HepG2 (cell line): Measurements from ENCODE around the gene TK1. TPM values are rescaled to one million over a fixed set of nuclear protein-coding genes. Genes with fewer than 3 reads are reported as not detected.
A peak's percentile ranks its signal among the peaks of the same experiment; 100 is the strongest.

Experiments used
- AGO2 ChIP-seq: fragments of 200-400 bp; formaldehyde crosslinking; optimal IDR thresholded peaks from 2 replicates; pipeline ENCODE3; 2017; ENCODE audit warnings: mild to moderate bottlenecking, low read depth, low read length, moderate library complexity
- ELF4 ChIP-seq: sonication (generic); formaldehyde crosslinking; IDR thresholded peaks from 2 replicates; pipeline ENCODE4 v1.5.0; 2020; ENCODE audit warnings: missing genetic modification reagents, mild to moderate bottlenecking, moderate library complexity, borderline replicate concordance
- FOXP1 ChIP-seq, 2 experiments: fragments of 450-650 bp in 1 of 2; IDR thresholded peaks; 2 replicates each; pipeline ENCODE4 v1.6.1; 2017 to 2018; ENCODE audit warnings: antibody characterized with exemption in 1 of 2
- GABPB1 ChIP-seq: IDR thresholded peaks from 2 replicates; pipeline ENCODE4 v1.6.1; 2016; ENCODE audit warnings: mild to moderate bottlenecking, missing genetic modification reagents, moderate library complexity, missing compliant biosample characterization
- GFI1 ChIP-seq: sonication (generic); formaldehyde crosslinking; IDR thresholded peaks from 2 replicates; pipeline ENCODE4 v1.5.0; 2020; ENCODE audit warnings: missing genetic modification reagents, mild to moderate bottlenecking, borderline replicate concordance
- JUNB ChIP-seq: sonication (generic); formaldehyde crosslinking; IDR thresholded peaks from 2 replicates; pipeline ENCODE4 v1.8.0; 2022; ENCODE audit warnings: missing genetic modification reagents, mild to moderate bottlenecking, borderline replicate concordance
- NR3C1 ChIP-seq: sonication (generic); formaldehyde crosslinking; IDR thresholded peaks from 2 replicates; pipeline ENCODE4 v1.4.0; 2020; ENCODE audit warnings: missing genetic modification reagents
- SNAPC2 ChIP-seq: sonication (generic); formaldehyde crosslinking; IDR thresholded peaks from 2 replicates; pipeline ENCODE4 v1.8.1; 2022; ENCODE audit warnings: mild to moderate bottlenecking, missing genetic modification reagents
- THAP11 ChIP-seq: IDR thresholded peaks from 2 replicates; pipeline ENCODE4 v1.6.1; 2016; ENCODE audit warnings: missing biosample characterization, missing genetic modification reagents
- ZNF24 ChIP-seq: fragments of 450-650 bp; IDR thresholded peaks from 2 replicates; pipeline ENCODE4 v1.6.1; 2017; ENCODE audit warnings: antibody characterized with exemption, mild to moderate bottlenecking
- ZNF484 ChIP-seq: sonication (generic); formaldehyde crosslinking; IDR thresholded peaks from 2 replicates; pipeline ENCODE4 v1.5.1; 2020; ENCODE audit warnings: mild to moderate bottlenecking, low read depth, missing genetic modification reagents, borderline replicate concordance
- ZNF816 ChIP-seq: sonication (generic); formaldehyde crosslinking; IDR thresholded peaks from 2 replicates; pipeline ENCODE4 v1.8.0; 2022; ENCODE audit warnings: missing genetic modification reagents, mild to moderate bottlenecking, borderline replicate concordance
- polyA plus RNA-seq, 8 experiments: library from polyadenylated mRNA; depleted of rRNA in 3 of 8; stranded (reverse) in 7 of 8; unstranded in 1 of 8; fragments of >200 nt; fragmentation: Illumina TruSeq in 4 of 8; extraction: Trizol in 4 of 8; gene quantifications; 2 replicates each; pipeline versions ENCODE4 v1.2.1 to v1.2.3, GENCODE V29; 2011 to 2016; ENCODE audit warnings: low read depth in 4 of 8, missing spikeins in 1 of 8, mixed read lengths in 1 of 8; ENCODE audit not compliant: insufficient read depth in 1 of 8
- total RNA-seq, 5 experiments: library from RNA; depleted of rRNA; stranded (reverse); fragments of >200 nt; fragmentation: Illumina TruSeq; extraction: Trizol; gene quantifications; 2 replicates each; pipeline ENCODE4 v1.2.3, GENCODE V29; 2016; ENCODE audit warnings: low read depth in 1 of 5
- TF ChIP-seq, protein P1 (sequence below): sonication (generic); formaldehyde crosslinking; IDR thresholded peaks from 2 replicates; pipeline ENCODE4 v1.5.0; 2020; ENCODE audit warnings: mild to moderate bottlenecking, missing genetic modification reagents, borderline replicate concordance
- TF ChIP-seq, protein P2 (sequence below): sonication (generic); formaldehyde crosslinking; IDR thresholded peaks from 2 replicates; pipeline ENCODE4 v1.8.0; 2022; ENCODE audit warnings: missing genetic modification reagents, low read depth, mild to moderate bottlenecking, borderline replicate concordance
- TF ChIP-seq, protein P3 (sequence below), 2 experiments: sonication (generic) in 1 of 2; formaldehyde crosslinking in 1 of 2; IDR thresholded peaks; 2 replicates each; pipeline versions ENCODE4 v1.6.1 to v1.9.0; 2014 to 2022; ENCODE audit warnings: antibody characterized with exemption in 1 of 2, borderline replicate concordance in 1 of 2, inconsistent platforms in 1 of 2, low read depth in 1 of 2, missing genetic modification reagents in 1 of 2

TK1 gene
- total and polyA plus RNA-seq, 2 of the 13 experiments (the other 11 are each of a cell fraction or from before 2014, with no cell fraction given) = 45.0 to 96.0 TPM

DNA sequence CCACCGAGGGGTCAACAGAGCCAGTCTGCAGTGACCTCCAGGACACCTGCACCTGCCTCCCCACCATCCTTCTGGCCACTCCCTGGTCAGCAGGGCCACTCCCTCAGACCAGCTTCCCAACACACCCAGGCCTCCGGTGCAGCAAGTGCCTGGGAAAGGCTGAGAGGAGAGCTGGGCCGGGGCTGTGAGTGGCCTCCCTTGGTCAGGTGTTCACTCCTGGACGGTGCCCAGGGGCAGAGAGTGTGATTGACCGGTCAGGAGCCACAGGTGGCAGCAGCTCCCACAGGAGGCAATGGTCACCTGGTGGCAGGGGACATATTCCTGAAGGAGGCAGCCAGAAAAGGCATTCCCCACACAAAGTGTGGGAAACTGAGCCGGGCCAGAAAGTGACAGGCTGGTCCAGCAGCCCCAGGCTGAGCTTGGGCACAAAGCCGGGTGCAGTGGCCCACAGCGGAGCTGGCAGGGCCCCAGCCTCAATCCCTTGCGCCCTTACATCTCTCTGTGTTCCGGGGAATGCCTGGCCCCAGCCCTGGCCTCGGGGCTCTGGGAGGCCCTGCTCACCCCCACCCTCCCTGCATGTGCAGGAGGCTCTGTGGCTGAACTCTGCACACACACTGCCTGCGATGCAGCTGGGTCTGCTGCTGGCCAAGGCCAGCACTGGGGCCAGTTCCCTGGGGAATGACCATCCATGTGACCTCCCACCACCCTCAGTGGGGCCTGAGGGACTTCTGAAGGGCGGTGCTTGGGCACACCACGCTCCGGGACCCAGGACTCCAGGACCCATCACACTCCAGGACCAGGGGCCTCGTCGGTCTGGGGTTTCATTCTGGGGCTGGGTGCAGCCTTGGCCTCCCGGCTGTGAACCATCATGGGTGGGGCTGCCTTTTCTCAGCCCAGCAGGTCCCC is 41.9 kb downstream of the TK1 start (continued):
- TF ChIP-seq, protein P1, sequence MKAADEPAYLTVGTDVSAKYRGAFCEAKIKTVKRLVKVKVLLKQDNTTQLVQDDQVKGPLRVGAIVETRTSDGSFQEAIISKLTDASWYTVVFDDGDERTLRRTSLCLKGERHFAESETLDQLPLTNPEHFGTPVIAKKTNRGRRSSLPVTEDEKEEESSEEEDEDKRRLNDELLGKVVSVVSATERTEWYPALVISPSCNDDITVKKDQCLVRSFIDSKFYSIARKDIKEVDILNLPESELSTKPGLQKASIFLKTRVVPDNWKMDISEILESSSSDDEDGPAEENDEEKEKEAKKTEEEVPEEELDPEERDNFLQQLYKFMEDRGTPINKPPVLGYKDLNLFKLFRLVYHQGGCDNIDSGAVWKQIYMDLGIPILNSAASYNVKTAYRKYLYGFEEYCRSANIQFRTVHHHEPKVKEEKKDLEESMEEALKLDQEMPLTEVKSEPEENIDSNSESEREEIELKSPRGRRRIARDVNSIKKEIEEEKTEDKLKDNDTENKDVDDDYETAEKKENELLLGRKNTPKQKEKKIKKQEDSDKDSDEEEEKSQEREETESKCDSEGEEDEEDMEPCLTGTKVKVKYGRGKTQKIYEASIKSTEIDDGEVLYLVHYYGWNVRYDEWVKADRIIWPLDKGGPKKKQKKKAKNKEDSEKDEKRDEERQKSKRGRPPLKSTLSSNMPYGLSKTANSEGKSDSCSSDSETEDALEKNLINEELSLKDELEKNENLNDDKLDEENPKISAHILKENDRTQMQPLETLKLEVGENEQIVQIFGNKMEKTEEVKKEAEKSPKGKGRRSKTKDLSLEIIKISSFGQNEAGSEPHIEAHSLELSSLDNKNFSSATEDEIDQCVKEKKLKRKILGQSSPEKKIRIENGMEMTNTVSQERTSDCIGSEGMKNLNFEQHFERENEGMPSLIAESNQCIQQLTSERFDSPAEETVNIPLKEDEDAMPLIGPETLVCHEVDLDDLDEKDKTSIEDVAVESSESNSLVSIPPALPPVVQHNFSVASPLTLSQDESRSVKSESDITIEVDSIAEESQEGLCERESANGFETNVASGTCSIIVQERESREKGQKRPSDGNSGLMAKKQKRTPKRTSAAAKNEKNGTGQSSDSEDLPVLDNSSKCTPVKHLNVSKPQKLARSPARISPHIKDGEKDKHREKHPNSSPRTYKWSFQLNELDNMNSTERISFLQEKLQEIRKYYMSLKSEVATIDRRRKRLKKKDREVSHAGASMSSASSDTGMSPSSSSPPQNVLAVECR (CRISPR knock-in tag) = peak; percentile 50
- TF ChIP-seq GABPB1 (CRISPR knock-in tag) = peak; percentile 62; the same call in 1 of the 2 replicates
- peak; percentile 30 for TF ChIP-seq THAP11 (CRISPR knock-in tag)
- no peak for TF ChIP-seq ZNF816
- TF ChIP-seq FOXP1 (IDR thresholded peaks at IDR 0.05) = no peak
- no peak for TF ChIP-seq FOXP1 (CRISPR knock-in tag; IDR thresholded peaks at IDR 0.05)
- TF ChIP-seq NR3C1 (CRISPR knock-in tag) = no peak
- TF ChIP-seq AGO2 = no peak
- TF ChIP-seq, protein P2, sequence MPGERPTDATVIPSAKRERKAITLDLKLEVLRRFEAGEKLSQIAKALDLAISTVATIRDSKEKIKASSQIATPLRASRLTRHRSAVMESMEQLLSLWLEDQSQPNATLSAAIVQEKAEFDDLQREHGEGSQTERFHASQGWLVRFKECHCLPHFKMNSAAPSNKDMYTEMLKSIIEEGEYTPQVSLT (CRISPR knock-in tag) = no peak
- TF ChIP-seq, protein P3, sequence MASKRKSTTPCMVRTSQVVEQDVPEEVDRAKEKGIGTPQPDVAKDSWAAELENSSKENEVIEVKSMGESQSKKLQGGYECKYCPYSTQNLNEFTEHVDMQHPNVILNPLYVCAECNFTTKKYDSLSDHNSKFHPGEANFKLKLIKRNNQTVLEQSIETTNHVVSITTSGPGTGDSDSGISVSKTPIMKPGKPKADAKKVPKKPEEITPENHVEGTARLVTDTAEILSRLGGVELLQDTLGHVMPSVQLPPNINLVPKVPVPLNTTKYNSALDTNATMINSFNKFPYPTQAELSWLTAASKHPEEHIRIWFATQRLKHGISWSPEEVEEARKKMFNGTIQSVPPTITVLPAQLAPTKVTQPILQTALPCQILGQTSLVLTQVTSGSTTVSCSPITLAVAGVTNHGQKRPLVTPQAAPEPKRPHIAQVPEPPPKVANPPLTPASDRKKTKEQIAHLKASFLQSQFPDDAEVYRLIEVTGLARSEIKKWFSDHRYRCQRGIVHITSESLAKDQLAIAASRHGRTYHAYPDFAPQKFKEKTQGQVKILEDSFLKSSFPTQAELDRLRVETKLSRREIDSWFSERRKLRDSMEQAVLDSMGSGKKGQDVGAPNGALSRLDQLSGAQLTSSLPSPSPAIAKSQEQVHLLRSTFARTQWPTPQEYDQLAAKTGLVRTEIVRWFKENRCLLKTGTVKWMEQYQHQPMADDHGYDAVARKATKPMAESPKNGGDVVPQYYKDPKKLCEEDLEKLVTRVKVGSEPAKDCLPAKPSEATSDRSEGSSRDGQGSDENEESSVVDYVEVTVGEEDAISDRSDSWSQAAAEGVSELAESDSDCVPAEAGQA (IDR thresholded peaks at IDR 0.05; ENCODE audit: low read depth) = no peak
- TF ChIP-seq, protein P3 (CRISPR knock-in tag; IDR thresholded peaks at IDR 0.05; ENCODE audit: borderline replicate concordance) = 0 out of 2 replicates have a peak, but pooled peaks have one; percentile 60
- no peak for TF ChIP-seq JUNB (CRISPR knock-in tag)
- TF ChIP-seq ZNF24 = no peak
- TF ChIP-seq GFI1 (CRISPR knock-in tag) = peak; percentile 31; the same call in 1 of the 2 replicates
- no peak for TF ChIP-seq ZNF484
- no peak for TF ChIP-seq ELF4 (CRISPR knock-in tag)
- TF ChIP-seq SNAPC2 (CRISPR knock-in tag) = peak; percentile 82; the same call in 1 of the 2 replicates
